Jurkat, Clone E6-1 (cell line): ENCODE measurements around the gene TOP2A.

Experiments
- DNase-seq: peaks from one replicate; pipeline ENCODE4 v3.0.0-alpha.2; 2011; ENCODE audit warnings: low read depth, low spot score
- H3K4me3 ChIP-seq: 2 replicates; pipeline ENCODE4 v1.5.1; 2011; ENCODE audit warnings: mild to moderate bottlenecking, low read length, control low read depth, moderate library complexity

TOP2A gene

GRCh38 chr17:40453881-40454612, 36.4 kb upstream of the TOP2A start:
- no peak for DNase-seq
- no peak overlapping the region for H3K4me3 ChIP-seq

GRCh38 chr17:40452921-40453378, 35.3 kb upstream of the TOP2A start:
- DNase-seq: no peak
- H3K4me3 ChIP-seq: no peak overlapping the region

GRCh38 chr17:40452216-40452787, 34.6 kb upstream of the TOP2A start:
- no peak overlapping the region for H3K4me3 ChIP-seq
- DNase-seq: no peak

- H3K4me3 ChIP-seq: no peak overlapping the region
- no peak for DNase-seq
Observed at GRCh38 chr17:40451420-40451819, 33.7 kb upstream of the TOP2A start.

- no peak overlapping the region for H3K4me3 ChIP-seq
- DNase-seq: no peak
Observed at GRCh38 chr17:40450175-40450574, 32.5 kb upstream of the TOP2A start.

GRCh38 chr17:40448639-40449261, 31.1 kb upstream of the TOP2A start:
- no peak for DNase-seq
- no peak overlapping the region for H3K4me3 ChIP-seq

- DNase-seq: no peak
- no peak overlapping the region for H3K4me3 ChIP-seq
Observed at GRCh38 chr17:40448213-40448638, 30.5 kb upstream of the TOP2A start.

- DNase-seq: no peak
- no peak overlapping the region for H3K4me3 ChIP-seq
Observed at GRCh38 chr17:40447806-40448205, 30.1 kb upstream of the TOP2A start.

- no peak overlapping the region for H3K4me3 ChIP-seq
- no peak for DNase-seq
Observed at GRCh38 chr17:40447148-40447644, 29.5 kb upstream of the TOP2A start.

- no peak for DNase-seq
- no peak overlapping the region for H3K4me3 ChIP-seq
Observed at GRCh38 chr17:40445751-40446468, 28.2 kb upstream of the TOP2A start.

GRCh38 chr17:40443988-40444899, 26.5 kb upstream of the TOP2A start:
- peak overlapping the region; percentile 7; the same call in 1 of the 2 replicates for H3K4me3 ChIP-seq
- DNase-seq: no peak

GRCh38 chr17:40443196-40443987, 25.7 kb upstream of the TOP2A start, which contains the start of gene IGFBP4:
IGFBP4 (plus strand) TSS chr17:40443450; CDS start chr17:40443736, 286 bp downstream.
- H3K4me3 ChIP-seq: peak within 1 kb of the TSS; percentile 7; the same call in 1 of the 2 replicates
- DNase-seq: no peak

- H3K4me3 ChIP-seq: no peak overlapping the region
- DNase-seq: no peak
Observed at GRCh38 chr17:40442392-40443195, 24.9 kb upstream of the TOP2A start.

GRCh38 chr17:40440166-40440565, 22.5 kb upstream of the TOP2A start:
- H3K4me3 ChIP-seq: no peak overlapping the region
- DNase-seq: no peak

GRCh38 chr17:40437095-40437732, 19.5 kb upstream of the TOP2A start:
- no peak overlapping the region for H3K4me3 ChIP-seq
- no peak for DNase-seq

- no peak for DNase-seq
- no peak overlapping the region for H3K4me3 ChIP-seq
Observed at GRCh38 chr17:40436636-40437035, 18.9 kb upstream of the TOP2A start.
